BE2C (cell line): ENCODE data around the gene CAMK1D.

ENCODE experiments used
- DNase-seq: peaks from one replicate; pipeline ENCODE4 v3.0.0-alpha.2; 2020
- H3K27me3 ChIP-seq: fragments of 250-450 bp; sonication (Bioruptor Pico); 2 replicates; pipeline ENCODE4 v1.5.1; 2020; ENCODE audit warnings: mild to moderate bottlenecking
- H3K36me3 ChIP-seq: fragments of 250-450 bp; sonication (Bioruptor Pico); 2 replicates; pipeline ENCODE4 v1.5.1; 2020; ENCODE audit warnings: mild to moderate bottlenecking
- H3K4me1 ChIP-seq: fragments of 250-450 bp; sonication (Bioruptor Pico); 2 replicates; pipeline ENCODE4 v1.5.1; 2020
- H3K4me3 ChIP-seq: 2 replicates; pipeline ENCODE4 v1.5.1; 2011; ENCODE audit warnings: low read depth, low read length
- H3K9me3 ChIP-seq: fragments of 250-450 bp; sonication (Bioruptor Pico); 2 replicates; pipeline ENCODE4 v1.5.1; 2020
- CTCF ChIP-seq: IDR thresholded peaks from 2 replicates; pipeline ENCODE4 v1.5.1; 2012; ENCODE audit warnings: mild to moderate bottlenecking, low read depth, low read length

Gene CAMK1D

GRCh38 chr10:12455766-12456165 lies 106.4 kb downstream of the CAMK1D start:
- DNase-seq: no peak
- Histone ChIP-seq H3K27me3 (no peaks in the 10 kb centered on the region), H3K4me3 (no peak overlapping the region), H3K4me1 (no peaks in the 10 kb centered on the region), H3K36me3 (no peaks in the 10 kb centered on the region), H3K9me3 (no peaks in the 10 kb centered on the region)
- TF ChIP-seq CTCF: no peak

- no peaks in the 10 kb centered on the region for H3K9me3 ChIP-seq
- no peak for DNase-seq
- H3K4me1 ChIP-seq: no peaks in the 10 kb centered on the region
- no peak overlapping the region for H3K4me3 ChIP-seq
- TF ChIP-seq CTCF: no peak
- H3K27me3 ChIP-seq: no peaks in the 10 kb centered on the region
- no peaks in the 10 kb centered on the region for H3K36me3 ChIP-seq
These were observed 110.0 kb downstream of the CAMK1D start for GRCh38 chr10:12459340-12459739.

- Histone ChIP-seq H3K27me3 (no peaks in the 10 kb centered on the region), H3K9me3 (no peaks in the 10 kb centered on the region), H3K4me1 (no peaks in the 10 kb centered on the region), H3K4me3 (no peak overlapping the region), H3K36me3 (no peaks in the 10 kb centered on the region)
- TF ChIP-seq CTCF: no peak
- DNase-seq: no peak
These were observed 110.4 kb downstream of the CAMK1D start for GRCh38 chr10:12459762-12460161.

GRCh38 chr10:12463459-12463838 lies 114.1 kb downstream of the CAMK1D start:
- H3K36me3 ChIP-seq: no peaks in the 10 kb centered on the region
- H3K27me3 ChIP-seq: no peaks in the 10 kb centered on the region
- TF ChIP-seq CTCF: no peak
- no peak overlapping the region for H3K4me3 ChIP-seq
- H3K4me1 ChIP-seq: no peaks in the 10 kb centered on the region
- no peaks in the 10 kb centered on the region for H3K9me3 ChIP-seq
- DNase-seq: no peak

GRCh38 chr10:12465385-12466136 lies 116.2 kb downstream of the CAMK1D start:
- Histone ChIP-seq H3K4me1 (no peaks in the 10 kb centered on the region), H3K9me3 (no peaks in the 10 kb centered on the region), H3K4me3 (no peak overlapping the region), H3K36me3 (no peaks in the 10 kb centered on the region), H3K27me3 (no peaks in the 10 kb centered on the region)
- no peak for DNase-seq
- TF ChIP-seq CTCF: no peak

GRCh38 chr10:12466704-12467305 lies 117.5 kb downstream of the CAMK1D start:
- Histone ChIP-seq H3K4me3 (no peak overlapping the region), H3K9me3 (no peaks in the 10 kb centered on the region), H3K36me3 (no peaks in the 10 kb centered on the region), H3K4me1 (no peaks in the 10 kb centered on the region), H3K27me3 (no peaks in the 10 kb centered on the region)
- no peak for DNase-seq
- TF ChIP-seq CTCF: no peak
